GM12878 (cell line): ENCODE data around the gene MTHFD1L. TPM values are rescaled to one million over a fixed set of nuclear protein-coding genes. Genes with fewer than 3 reads are reported as not detected.

Experiments
- ATAC-seq: fragments of 200-7000 bp; cut with Tn5 transposase; 3 replicates; pipeline ENCODE4 v1.9.1; 2020; ENCODE audit warnings: mild to moderate bottlenecking, moderate library complexity
- Bru-seq: library from RNA; stranded (reverse); fragments of 400-500 nt; gene quantifications from one replicate; lab custom pipeline; 2021; lab: Mats Ljungman, UMichigan
- BruChase-seq, 2 experiments: library from RNA; stranded (reverse); fragments of 400-500 nt; gene quantifications; one replicate each; lab custom pipeline; 2021; lab: Mats Ljungman, UMichigan
- BruUV-seq: library from RNA; stranded (reverse); fragments of 400-500 nt; replicated peaks from 2 replicates; lab custom pipeline; 2021; lab: Mats Ljungman, UMichigan
- CTCF ChIA-PET: fragments of 300-600 bp; sonication (Branson Sonifier 250); formaldehyde crosslinking; extraction: SDS; loops from one replicate; lab custom pipeline; 2021; ENCODE audit warnings: inconsistent platforms; lab: Yijun Ruan, JAX
- POLR2A ChIA-PET: fragments of 350-600 bp; formaldehyde crosslinking; extraction: SDS; loops from one replicate; lab custom pipeline; 2021; ENCODE audit warnings: inconsistent platforms; lab: Charles Lee
- RAD21 ChIA-PET: fragments of 300-600 bp; sonication (Branson Sonifier 250); formaldehyde crosslinking; loops from one replicate; lab custom pipeline; 2023; ENCODE audit warnings: antibody characterized with exemption; ENCODE audit not compliant: unreplicated experiment; lab: Charles Lee
- SMC1A ChIA-PET: fragments of 300-600 bp; sonication (Branson Sonifier 250); formaldehyde crosslinking; loops from one replicate; lab custom pipeline; 2023; ENCODE audit not compliant: unreplicated experiment, uncharacterized antibody; lab: Charles Lee
- DNase-seq: peaks from one replicate; pipeline ENCODE4 v3.0.0-alpha.2; 2011; ENCODE audit warnings: low read depth, low spot score
- FAIRE-seq: peaks from 3 replicates; lab custom pipeline; 2011; peaks lifted over from hg19 to GRCh38; lab: Jason Lieb, UNC
- H2AFZ ChIP-seq: 2 replicates; pipeline ENCODE4 v1.6.0; 2011; ENCODE audit warnings: low read depth, low read length, control low read depth; ENCODE audit not compliant: control insufficient read depth
- H3K27ac ChIP-seq: 2 replicates; pipeline ENCODE4 v1.5.1; 2011; ENCODE audit warnings: control low read depth; ENCODE audit not compliant: control insufficient read depth, insufficient read depth
- H3K27me3 ChIP-seq, 2 experiments: replicated peaks in 1 of 2; 2 replicates each; pipeline versions ENCODE4 v1.6.0 to v1.6.1; 2011; ENCODE audit warnings: low read length in 1 of 2; ENCODE audit not compliant: control insufficient read depth in 2 of 2, insufficient read depth in 2 of 2
- H3K36me3 ChIP-seq, 2 experiments: 2 replicates each; pipeline ENCODE4 v1.5.1; 2011; ENCODE audit warnings: low read length in 1 of 2; ENCODE audit not compliant: control insufficient read depth in 2 of 2, insufficient read depth in 2 of 2
- H3K4me1 ChIP-seq: 2 replicates; pipeline ENCODE4 v1.6.1; 2011; ENCODE audit warnings: mild to moderate bottlenecking, low read length, moderate library complexity, mixed read lengths; ENCODE audit not compliant: control insufficient read depth, insufficient read depth
- H3K4me2 ChIP-seq: 2 replicates; pipeline ENCODE4 v1.6.0; 2011; ENCODE audit warnings: control low read depth; ENCODE audit not compliant: control insufficient read depth, insufficient read depth
- H3K4me3 ChIP-seq: fragments of 200-600 bp; sonication (generic); 2 replicates; pipeline ENCODE4 v1.5.1; 2016
- H3K79me2 ChIP-seq: 2 replicates; pipeline ENCODE4 v1.6.0; 2011; ENCODE audit warnings: low read length; ENCODE audit not compliant: control insufficient read depth, insufficient read depth
- H3K9ac ChIP-seq: 2 replicates; pipeline ENCODE4 v1.8.0; 2011; ENCODE audit warnings: low read length, control low read depth, mixed read lengths; ENCODE audit not compliant: control insufficient read depth, insufficient read depth
- H3K9me3 ChIP-seq: replicated peaks from 3 replicates; pipeline ENCODE4 v1.5.1; 2011; ENCODE audit warnings: mild to moderate bottlenecking, low read length; ENCODE audit not compliant: control insufficient read depth, insufficient read depth
- H4K20me1 ChIP-seq: 2 replicates; pipeline ENCODE4 v1.6.0; 2011; ENCODE audit not compliant: control insufficient read depth, insufficient read depth
- ATF7 ChIP-seq: fragments of 450-650 bp; IDR thresholded peaks from 2 replicates; pipeline ENCODE4 v1.6.1; 2016; ENCODE audit warnings: low read depth, mild to moderate bottlenecking
- CHD2 ChIP-seq: IDR thresholded peaks from 2 replicates; pipeline ENCODE4 v1.6.1; 2011; ENCODE audit warnings: low read depth, low read length, improper control_type of control experiment, borderline replicate concordance
- DPF2 ChIP-seq: fragments of 450-650 bp; IDR thresholded peaks from 2 replicates; pipeline ENCODE4 v1.6.1; 2017; ENCODE audit warnings: mild to moderate bottlenecking
- GABPA ChIP-seq: IDR thresholded peaks from 2 replicates; pipeline ENCODE4 v1.6.1; 2014; ENCODE audit warnings: antibody characterized with exemption, low read depth, mild to moderate bottlenecking, inconsistent platforms
- HDAC6 ChIP-seq: fragments of 200-600 bp; sonication (generic); IDR thresholded peaks from one replicate; pipeline ENCODE4 v1.8.0; 2017; ENCODE audit warnings: antibody characterized with exemption; ENCODE audit not compliant: unreplicated experiment
- JUNB ChIP-seq: IDR thresholded peaks from 2 replicates; pipeline ENCODE4 v1.6.1; 2016; ENCODE audit warnings: antibody characterized with exemption, mild to moderate bottlenecking
- NFXL1 ChIP-seq: fragments of 450-650 bp; IDR thresholded peaks from 2 replicates; pipeline ENCODE4 v1.6.1; 2017; ENCODE audit warnings: antibody characterized with exemption, mild to moderate bottlenecking, borderline replicate concordance
- SREBF1 ChIP-seq: IDR thresholded peaks from 2 replicates; pipeline ENCODE4 v1.6.1; 2012; ENCODE audit warnings: mild to moderate bottlenecking, low read length
- SUPT20H ChIP-seq: IDR thresholded peaks from 2 replicates; pipeline ENCODE4 v1.6.1; 2011; ENCODE audit warnings: low read depth, mild to moderate bottlenecking, low read length, moderate library complexity, borderline replicate concordance; ENCODE audit not compliant: control insufficient read depth
- TARDBP ChIP-seq: IDR thresholded peaks from 2 replicates; pipeline ENCODE4 v1.6.1; 2016; ENCODE audit warnings: borderline replicate concordance
- WRNIP1 ChIP-seq: IDR thresholded peaks from 2 replicates; pipeline ENCODE4 v1.6.1; 2011; ENCODE audit warnings: low read depth, low read length, improper control_type of control experiment, borderline replicate concordance
- ZNF207 ChIP-seq: fragments of 450-650 bp; IDR thresholded peaks from 2 replicates; pipeline ENCODE4 v1.6.1; 2014; ENCODE audit warnings: antibody characterized with exemption, mild to moderate bottlenecking, borderline replicate concordance
- WGBS: methylation state at CpG from one replicate; pipeline ENCODE4 v1.1.6; 2016; ENCODE audit warnings: low lambda C conversion rate; ENCODE audit not compliant: insufficient replicate concordance, insufficient coverage; ENCODE audit errors: missing lambda C conversion rate; 5-methylcytosine and 5-hydroxymethylcytosine counted together
- in situ Hi-C: fragments of 300-500 bp; cut with MboI; formaldehyde crosslinking; loops from 9 replicates; pipeline ENCODE4 v1.14.3; 2018; ENCODE audit warnings: mixed read lengths
- intact Hi-C: fragments of 100-400 bp; cut with micrococcal nuclease; formaldehyde crosslinking; loops from one replicate; pipeline ENCODE4 v1.14.2; 2022; ENCODE audit not compliant: unreplicated experiment
- long read RNA-seq, 2 experiments: library from polyadenylated mRNA; unstranded; transcript quantifications; one replicate each; pipeline ENCODE4 v2.0.0, GENCODE V29; 2019 to 2020
- polyA minus RNA-seq, 3 experiments: library from RNA; depleted of rRNA, polyadenylated mRNA; stranded (reverse); fragments of >200 nt; gene quantifications; 2 replicates each; pipeline ENCODE4 v1.2.3, GENCODE V29; 2011
- polyA plus RNA-seq, 11 experiments: library from polyadenylated mRNA; depleted of rRNA in 4 of 11; unstranded in 6 of 11; stranded (reverse) in 5 of 11; fragments of >200 nt; fragmentation: Nextera tagmentation in 4 of 11; fragmentation: Illumina TruSeq in 1 of 11; extraction: Ambion mirVana in 4 of 11; extraction: Trizol in 1 of 11; gene quantifications; 1 replicate in 1 of 11; 2 replicates in 10 of 11; pipeline versions ENCODE4 v1.2.1 to v1.2.3, GENCODE V29; 2011 to 2016; ENCODE audit warnings: inconsistent platforms in 2 of 11, missing spikeins in 2 of 11, low read depth in 1 of 11
- total RNA-seq, 4 experiments: library from RNA; depleted of rRNA in 3 of 4; stranded (reverse); fragments of >200 nt in 3 of 4; fragmentation: Illumina TruSeq in 1 of 4; extraction: Trizol in 1 of 4; gene quantifications; 2 replicates each; pipeline versions ENCODE4 v1.2.1 to v1.2.3, GENCODE V29; 2013 to 2021
- TF ChIP-seq, protein P1 (sequence below): fragments of 450-650 bp; IDR thresholded peaks from 2 replicates; pipeline ENCODE4 v1.6.1; 2016; ENCODE audit warnings: mild to moderate bottlenecking, moderate library complexity, borderline replicate concordance
- TF ChIP-seq, protein P2 (sequence below): fragments of 450-650 bp; IDR thresholded peaks from 2 replicates; pipeline ENCODE4 v1.6.1; 2017; ENCODE audit warnings: low read depth, mild to moderate bottlenecking, moderate library complexity

Gene MTHFD1L
- 80.7 and 85.3 TPM in 2 replicates for total RNA-seq (2013; cell fraction: nucleolus; rRNA removed)
- total RNA-seq (2014; rRNA removed): 23.0 and 24.3 TPM in 2 replicates
- total RNA-seq (2014; rRNA removed; fragmentation: Illumina TruSeq; extraction: Trizol): 30.9 and 32.3 TPM in 2 replicates
- total RNA-seq (2021): 69.1 and 75.5 TPM in 2 replicates
- polyA plus RNA-seq (2011; ENCODE audit: low read depth): 22.1 TPM
- polyA plus RNA-seq (2011; rRNA removed): 48.1 and 62.7 TPM in 2 replicates
- polyA plus RNA-seq (2011; cell fraction: cytosol; rRNA removed): 30.8 and 36.2 TPM in 2 replicates
- polyA plus RNA-seq (2011; cell fraction: nucleus; rRNA removed): 32.6 and 39.7 TPM in 2 replicates
- polyA plus RNA-seq (2012): 27.5 and 36.5 TPM in 2 replicates
- polyA plus RNA-seq (2014; fragmentation: Illumina TruSeq; extraction: Trizol): 39.0 and 39.5 TPM in 2 replicates
- polyA plus RNA-seq (2014; fragmentation: Nextera tagmentation; extraction: Ambion mirVana): 10 to 100 TPM; 15.6 to 21.8 TPM
- 25.2 and 27.8 TPM in 2 replicates for polyA plus RNA-seq (2014; rRNA removed)
- 10 to 100 TPM; 11.7 to 46.7 TPM for polyA plus RNA-seq (2016; fragmentation: Nextera tagmentation; extraction: Ambion mirVana)
- polyA minus RNA-seq (2011; rRNA and poly(A)+ RNA removed): 46.3 and 55.4 TPM in 2 replicates
- 14.4 and 20.5 TPM in 2 replicates for polyA minus RNA-seq (2011; cell fraction: cytosol; rRNA and poly(A)+ RNA removed)
- 33.1 and 50.9 TPM in 2 replicates for polyA minus RNA-seq (2011; cell fraction: nucleus; rRNA and poly(A)+ RNA removed)
- Bru-seq, nascent RNA: percentile 69 among the genes with signal in this experiment
- percentile 75 among the genes with signal in this experiment for BruChase-seq, experiment 1, labeled RNA remaining after a 6-hour chase
- percentile 73 among the genes with signal in this experiment for BruChase-seq, experiment 2, labeled RNA remaining after a 2-hour chase
- long read RNA-seq, experiment 1, partial matches to known transcripts: 7 of 9 reads
- long read RNA-seq, experiment 1, other reads (novel, unspliced or antisense): 2 of 9 reads
- long read RNA-seq, experiment 2, partial matches to known transcripts: 45 of 56 reads
- long read RNA-seq, experiment 2, other reads (novel, unspliced or antisense): 8 of 56 reads

DNA sequence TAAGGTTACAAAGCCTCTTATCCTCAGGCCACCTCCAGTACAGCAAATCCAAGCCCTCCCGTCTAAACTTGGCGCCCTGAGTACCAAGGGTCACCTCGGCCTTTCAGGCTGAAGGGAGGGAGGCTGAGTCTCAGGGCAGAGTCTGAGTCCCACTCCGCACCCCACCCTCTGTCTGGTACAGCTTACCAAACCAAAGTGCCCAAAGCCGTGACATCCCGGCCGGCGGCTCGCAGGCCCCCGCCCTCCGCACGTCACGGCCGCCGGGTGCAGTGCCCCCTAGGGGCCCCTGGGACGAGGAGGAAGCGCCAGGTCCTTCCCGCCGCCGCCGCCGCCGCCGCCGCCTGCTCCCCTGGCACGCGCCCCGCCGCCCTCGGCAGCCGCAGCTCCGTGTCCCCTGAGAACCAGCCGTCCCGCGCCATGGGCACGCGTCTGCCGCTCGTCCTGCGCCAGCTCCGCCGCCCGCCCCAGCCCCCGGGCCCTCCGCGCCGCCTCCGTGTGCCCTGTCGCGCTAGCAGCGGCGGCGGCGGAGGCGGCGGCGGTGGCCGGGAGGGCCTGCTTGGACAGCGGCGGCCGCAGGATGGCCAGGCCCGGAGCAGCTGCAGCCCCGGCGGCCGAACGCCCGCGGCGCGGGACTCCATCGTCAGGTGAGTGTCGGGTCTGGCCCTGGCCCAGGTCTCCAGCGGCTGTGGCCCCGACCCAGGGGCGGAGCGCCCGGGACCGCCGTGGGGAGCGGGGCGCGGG is at the start of gene MTHFD1L:
Gene MTHFD1L (plus strand): TSS at position 297 of the 741 bp plus-strand sequence. CDS start 121 bp downstream, at position 418.
- intact Hi-C loops: no loop called here
- TF ChIP-seq TARDBP (0 out of 2 replicates have a peak, but pooled peaks have one; percentile 27), HDAC6 (no peak), CHD2 (no peak), GABPA (no peak), JUNB (no peak), ATF7 (no peak), ZNF207 (no peak), SUPT20H (no peak), DPF2 (no peak), WRNIP1 (no peak), NFXL1 (no peak), SREBF1 (no peak)
- TF ChIP-seq, protein P1, sequence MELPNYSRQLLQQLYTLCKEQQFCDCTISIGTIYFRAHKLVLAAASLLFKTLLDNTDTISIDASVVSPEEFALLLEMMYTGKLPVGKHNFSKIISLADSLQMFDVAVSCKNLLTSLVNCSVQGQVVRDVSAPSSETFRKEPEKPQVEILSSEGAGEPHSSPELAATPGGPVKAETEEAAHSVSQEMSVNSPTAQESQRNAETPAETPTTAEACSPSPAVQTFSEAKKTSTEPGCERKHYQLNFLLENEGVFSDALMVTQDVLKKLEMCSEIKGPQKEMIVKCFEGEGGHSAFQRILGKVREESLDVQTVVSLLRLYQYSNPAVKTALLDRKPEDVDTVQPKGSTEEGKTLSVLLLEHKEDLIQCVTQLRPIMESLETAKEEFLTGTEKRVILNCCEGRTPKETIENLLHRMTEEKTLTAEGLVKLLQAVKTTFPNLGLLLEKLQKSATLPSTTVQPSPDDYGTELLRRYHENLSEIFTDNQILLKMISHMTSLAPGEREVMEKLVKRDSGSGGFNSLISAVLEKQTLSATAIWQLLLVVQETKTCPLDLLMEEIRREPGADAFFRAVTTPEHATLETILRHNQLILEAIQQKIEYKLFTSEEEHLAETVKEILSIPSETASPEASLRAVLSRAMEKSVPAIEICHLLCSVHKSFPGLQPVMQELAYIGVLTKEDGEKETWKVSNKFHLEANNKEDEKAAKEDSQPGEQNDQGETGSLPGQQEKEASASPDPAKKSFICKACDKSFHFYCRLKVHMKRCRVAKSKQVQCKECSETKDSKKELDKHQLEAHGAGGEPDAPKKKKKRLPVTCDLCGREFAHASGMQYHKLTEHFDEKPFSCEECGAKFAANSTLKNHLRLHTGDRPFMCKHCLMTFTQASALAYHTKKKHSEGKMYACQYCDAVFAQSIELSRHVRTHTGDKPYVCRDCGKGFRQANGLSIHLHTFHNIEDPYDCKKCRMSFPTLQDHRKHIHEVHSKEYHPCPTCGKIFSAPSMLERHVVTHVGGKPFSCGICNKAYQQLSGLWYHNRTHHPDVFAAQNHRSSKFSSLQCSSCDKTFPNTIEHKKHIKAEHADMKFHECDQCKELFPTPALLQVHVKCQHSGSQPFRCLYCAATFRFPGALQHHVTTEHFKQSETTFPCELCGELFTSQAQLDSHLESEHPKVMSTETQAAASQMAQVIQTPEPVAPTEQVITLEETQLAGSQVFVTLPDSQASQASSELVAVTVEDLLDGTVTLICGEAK: no peak
- TF ChIP-seq, protein P2, sequence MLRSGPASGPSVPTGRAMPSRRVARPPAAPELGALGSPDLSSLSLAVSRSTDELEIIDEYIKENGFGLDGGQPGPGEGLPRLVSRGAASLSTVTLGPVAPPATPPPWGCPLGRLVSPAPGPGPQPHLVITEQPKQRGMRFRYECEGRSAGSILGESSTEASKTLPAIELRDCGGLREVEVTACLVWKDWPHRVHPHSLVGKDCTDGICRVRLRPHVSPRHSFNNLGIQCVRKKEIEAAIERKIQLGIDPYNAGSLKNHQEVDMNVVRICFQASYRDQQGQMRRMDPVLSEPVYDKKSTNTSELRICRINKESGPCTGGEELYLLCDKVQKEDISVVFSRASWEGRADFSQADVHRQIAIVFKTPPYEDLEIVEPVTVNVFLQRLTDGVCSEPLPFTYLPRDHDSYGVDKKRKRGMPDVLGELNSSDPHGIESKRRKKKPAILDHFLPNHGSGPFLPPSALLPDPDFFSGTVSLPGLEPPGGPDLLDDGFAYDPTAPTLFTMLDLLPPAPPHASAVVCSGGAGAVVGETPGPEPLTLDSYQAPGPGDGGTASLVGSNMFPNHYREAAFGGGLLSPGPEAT: no peak

More for the DNA sequence above, at the start of gene MTHFD1L:
- under 1% methylated on average over 30 of the region's 82 CpGs for WGBS
- Histone ChIP-seq H3K4me2 (peak within 1 kb of the TSS; percentile 89), H3K4me3 (peak within 1 kb of the TSS; percentile 81), H3K79me2 (peaks cover 39% of the 10 kb centered on the region), H4K20me1 (no peaks in the 10 kb centered on the region), H3K9me3 (no peaks in the 10 kb centered on the region), H3K36me3 (no peaks in the 10 kb centered on the region), H3K4me1 (peaks cover 11% of the 10 kb centered on the region), H3K27ac (peak within 1 kb of the TSS; percentile 80), H3K9ac (peak within 1 kb of the TSS; percentile 80), H2AFZ (peak within 1 kb of the TSS; percentile 90), H3K27me3 (no peaks in the 10 kb centered on the region)
- CTCF ChIA-PET: interaction anchor here (1.1 to 2.2 kb wide), 4 partner anchors 16 to 447 kb away, joined by 4 to 9 read pairs (median 4); no protein-coding TSS in a partner anchor
- DNase-seq: no peak
- in situ Hi-C loops: no loop called here
- no peak for FAIRE-seq
- RAD21 ChIA-PET: interaction anchor here (0.6 to 1.7 kb wide), 3 partner anchors 17 to 426 kb away, joined by 3 to 4 read pairs (median 3); no protein-coding TSS in a partner anchor
- peak; percentile 76 for ATAC-seq
- POLR2A ChIA-PET: interaction anchor here (0.7 kb wide), 1 partner anchor 108 kb away, joined by 5 read pairs; no protein-coding TSS in a partner anchor
- BruUV-seq: no TSS peak
- SMC1A ChIA-PET: interaction anchor here (1.4 kb wide), 1 partner anchor 48 kb away, joined by 3 read pairs; no protein-coding TSS in a partner anchor
